ENCODE data around the gene SUSD5. TPM values are rescaled to one million over a fixed set of nuclear protein-coding genes. Genes with fewer than 3 reads are reported as not detected.

SUSD5 gene
- total RNA-seq, 1 experiment from 2014 or later: 16.3 TPM

DNA sequence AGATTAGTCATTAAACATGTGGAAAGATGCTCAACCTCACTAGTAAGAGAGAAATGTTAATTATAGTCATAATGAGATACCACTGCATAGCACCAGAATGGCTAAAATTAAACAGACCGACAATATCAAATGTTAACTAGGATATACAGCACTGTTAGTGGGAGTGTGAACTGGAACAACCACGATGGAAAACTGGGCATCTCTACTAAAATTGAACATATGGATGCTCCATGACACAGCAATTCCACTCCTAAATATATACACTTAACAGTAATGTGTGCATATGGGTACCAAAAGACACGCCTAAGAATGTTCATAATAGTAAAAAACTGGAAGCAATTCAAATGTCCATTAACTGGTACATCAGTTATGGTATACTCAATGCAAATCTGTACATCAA is 63.3 kb downstream of the SUSD5 start:
- TF ChIP-seq POLR2AphosphoS5 (IDR thresholded peaks at IDR 0.05; ENCODE audit: low read depth, low read length): no peak
- no peak for TF ChIP-seq SIN3A (IDR thresholded peaks at IDR 0.05; ENCODE audit: borderline replicate concordance, insufficient read depth, low read depth, low read length)
- TF ChIP-seq TCF7L2 (IDR thresholded peaks at IDR 0.05; ENCODE audit: low read depth, low read length): no peak
- TF ChIP-seq, protein P1, sequence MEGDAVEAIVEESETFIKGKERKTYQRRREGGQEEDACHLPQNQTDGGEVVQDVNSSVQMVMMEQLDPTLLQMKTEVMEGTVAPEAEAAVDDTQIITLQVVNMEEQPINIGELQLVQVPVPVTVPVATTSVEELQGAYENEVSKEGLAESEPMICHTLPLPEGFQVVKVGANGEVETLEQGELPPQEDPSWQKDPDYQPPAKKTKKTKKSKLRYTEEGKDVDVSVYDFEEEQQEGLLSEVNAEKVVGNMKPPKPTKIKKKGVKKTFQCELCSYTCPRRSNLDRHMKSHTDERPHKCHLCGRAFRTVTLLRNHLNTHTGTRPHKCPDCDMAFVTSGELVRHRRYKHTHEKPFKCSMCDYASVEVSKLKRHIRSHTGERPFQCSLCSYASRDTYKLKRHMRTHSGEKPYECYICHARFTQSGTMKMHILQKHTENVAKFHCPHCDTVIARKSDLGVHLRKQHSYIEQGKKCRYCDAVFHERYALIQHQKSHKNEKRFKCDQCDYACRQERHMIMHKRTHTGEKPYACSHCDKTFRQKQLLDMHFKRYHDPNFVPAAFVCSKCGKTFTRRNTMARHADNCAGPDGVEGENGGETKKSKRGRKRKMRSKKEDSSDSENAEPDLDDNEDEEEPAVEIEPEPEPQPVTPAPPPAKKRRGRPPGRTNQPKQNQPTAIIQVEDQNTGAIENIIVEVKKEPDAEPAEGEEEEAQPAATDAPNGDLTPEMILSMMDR (IDR thresholded peaks at IDR 0.05): no peak
- TF ChIP-seq, protein P2, sequence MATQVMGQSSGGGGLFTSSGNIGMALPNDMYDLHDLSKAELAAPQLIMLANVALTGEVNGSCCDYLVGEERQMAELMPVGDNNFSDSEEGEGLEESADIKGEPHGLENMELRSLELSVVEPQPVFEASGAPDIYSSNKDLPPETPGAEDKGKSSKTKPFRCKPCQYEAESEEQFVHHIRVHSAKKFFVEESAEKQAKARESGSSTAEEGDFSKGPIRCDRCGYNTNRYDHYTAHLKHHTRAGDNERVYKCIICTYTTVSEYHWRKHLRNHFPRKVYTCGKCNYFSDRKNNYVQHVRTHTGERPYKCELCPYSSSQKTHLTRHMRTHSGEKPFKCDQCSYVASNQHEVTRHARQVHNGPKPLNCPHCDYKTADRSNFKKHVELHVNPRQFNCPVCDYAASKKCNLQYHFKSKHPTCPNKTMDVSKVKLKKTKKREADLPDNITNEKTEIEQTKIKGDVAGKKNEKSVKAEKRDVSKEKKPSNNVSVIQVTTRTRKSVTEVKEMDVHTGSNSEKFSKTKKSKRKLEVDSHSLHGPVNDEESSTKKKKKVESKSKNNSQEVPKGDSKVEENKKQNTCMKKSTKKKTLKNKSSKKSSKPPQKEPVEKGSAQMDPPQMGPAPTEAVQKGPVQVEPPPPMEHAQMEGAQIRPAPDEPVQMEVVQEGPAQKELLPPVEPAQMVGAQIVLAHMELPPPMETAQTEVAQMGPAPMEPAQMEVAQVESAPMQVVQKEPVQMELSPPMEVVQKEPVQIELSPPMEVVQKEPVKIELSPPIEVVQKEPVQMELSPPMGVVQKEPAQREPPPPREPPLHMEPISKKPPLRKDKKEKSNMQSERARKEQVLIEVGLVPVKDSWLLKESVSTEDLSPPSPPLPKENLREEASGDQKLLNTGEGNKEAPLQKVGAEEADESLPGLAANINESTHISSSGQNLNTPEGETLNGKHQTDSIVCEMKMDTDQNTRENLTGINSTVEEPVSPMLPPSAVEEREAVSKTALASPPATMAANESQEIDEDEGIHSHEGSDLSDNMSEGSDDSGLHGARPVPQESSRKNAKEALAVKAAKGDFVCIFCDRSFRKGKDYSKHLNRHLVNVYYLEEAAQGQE (IDR thresholded peaks at IDR 0.05; ENCODE audit: insufficient read depth in 1 of 2, low read depth in 2 of 2, low read length in 1 of 2): no peak
- intact Hi-C loops (cut with micrococcal nuclease; ENCODE audit: unreplicated experiment) (no loop called here), in situ Hi-C loops (cut with HindIII; ENCODE audit: low pct_unique_long_range_greater_than_20kb, low sequenced_read_pairs) (no loop called here)
- no peak for DNase-seq (ENCODE audit: low read depth, low spot score)
- ATAC-seq: no peak
- Histone ChIP-seq H3K36me3 (ENCODE audit: control insufficient read depth, insufficient read depth, low read length) (no peaks in the 10 kb centered on the region), H3K9me3 (ENCODE audit: control insufficient read depth, insufficient read depth, low read depth, low read length) (no peaks in the 10 kb centered on the region), H3K4me3 (ENCODE audit: low read depth in 2 of 2, low read length in 2 of 2) (no peak overlapping the region), H3K4me1 (ENCODE audit: control insufficient read depth, insufficient read depth, low read length) (no peaks in the 10 kb centered on the region), H3K27ac (ENCODE audit: low read length) (no peak overlapping the region), H3K27me3 (ENCODE audit: control insufficient read depth, insufficient read depth, low read length) (no peaks in the 10 kb centered on the region)
- POLR2A ChIA-PET: no interaction called here
- no TSS peak for BruUV-seq (replicated peaks)
- CTCF ChIA-PET: no interaction called here

DNA sequence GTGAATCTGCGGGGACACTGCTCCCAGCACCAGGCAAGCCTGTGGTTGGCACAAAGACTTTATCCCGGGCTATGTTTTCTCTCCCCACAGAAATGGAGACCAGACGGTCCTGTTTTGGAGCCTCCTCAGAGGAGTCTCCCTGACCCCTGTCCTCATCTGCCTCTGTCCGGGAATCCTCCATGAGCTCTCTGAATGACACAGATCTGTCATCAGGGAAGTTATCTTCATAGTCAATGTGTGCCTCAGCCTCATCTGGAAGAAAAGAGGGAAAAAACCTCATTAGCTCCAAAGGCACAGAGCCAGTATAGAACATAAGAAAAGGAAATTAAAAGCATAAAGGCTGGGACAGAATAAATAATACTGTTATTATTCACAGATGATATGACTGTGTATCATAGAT is 64.8 kb downstream of the SUSD5 start:
- BruUV-seq (replicated peaks): no TSS peak
- ATAC-seq: no peak
- in situ Hi-C loops (cut with HindIII; ENCODE audit: low pct_unique_long_range_greater_than_20kb, low sequenced_read_pairs): no loop called here
- Histone ChIP-seq H3K27me3 (ENCODE audit: control insufficient read depth, insufficient read depth, low read length) (no peaks in the 10 kb centered on the region), H3K4me1 (ENCODE audit: control insufficient read depth, insufficient read depth, low read length) (no peaks in the 10 kb centered on the region), H3K27ac (ENCODE audit: low read length) (no peak overlapping the region), H3K4me3 (ENCODE audit: low read depth in 2 of 2, low read length in 2 of 2) (no peak overlapping the region), H3K36me3 (ENCODE audit: control insufficient read depth, insufficient read depth, low read length) (no peaks in the 10 kb centered on the region), H3K9me3 (ENCODE audit: control insufficient read depth, insufficient read depth, low read depth, low read length) (no peaks in the 10 kb centered on the region)
- no peak for DNase-seq (ENCODE audit: low read depth, low spot score)
- POLR2A ChIA-PET: no interaction called here
- CTCF ChIA-PET: interaction anchor here (0.6 kb wide), 1 partner anchor 80 kb away, joined by 7 read pairs; no protein-coding TSS in a partner anchor
- TF ChIP-seq TCF7L2 (IDR thresholded peaks at IDR 0.05; ENCODE audit: low read depth, low read length) (no peak), POLR2AphosphoS5 (IDR thresholded peaks at IDR 0.05; ENCODE audit: low read depth, low read length) (no peak), SIN3A (IDR thresholded peaks at IDR 0.05; ENCODE audit: borderline replicate concordance, insufficient read depth, low read depth, low read length) (no peak)
- TF ChIP-seq, protein P2 (IDR thresholded peaks at IDR 0.05; ENCODE audit: insufficient read depth in 1 of 2, low read depth in 2 of 2, low read length in 1 of 2): no peak
- TF ChIP-seq, protein P1 (IDR thresholded peaks at IDR 0.05): no peak
- intact Hi-C loops (cut with micrococcal nuclease; ENCODE audit: unreplicated experiment): no loop called here
